Stimulated activated naive CD8-positive, alpha-beta T cell treated with anti-CD3 and anti-CD28 coated beads, Interleukin-15, Interleukin-2, amounts not matched to agents 100 U/mL and 50 U/mL, for 24 hours (primary cell): Measurements from ENCODE around the gene TRIOBP.
A peak's percentile ranks its signal among the peaks of the same experiment; 100 is the strongest.
"Not testable (repeated sequence)": the region's sequence is repeated elsewhere in the genome, so short reads cannot be mapped to it uniquely, and the experiment has no call there.

Experiments used
- ATAC-seq: fragments of 150-1000 bp; cut with Tn5 transposase; one replicate; pipeline ENCODE4 v1.10.0; 2021
- DNase-seq: peaks from one replicate; pipeline ENCODE4 v3.0.0; 2021

Gene TRIOBP

GRCh38 chr22:37777122-37777687, 80.4 kb downstream of the TRIOBP start:
- ATAC-seq = no peak
- DNase-seq = no peak

- DNase-seq (no peak), ATAC-seq (no peak)
These were observed 81.6 kb downstream of the TRIOBP start for GRCh38 chr22:37778370-37779009.

- ATAC-seq (no peak), DNase-seq (no peak)
These were observed 84.7 kb downstream of the TRIOBP start for GRCh38 chr22:37781434-37782059.

GRCh38 chr22:37782340-37783168, 85.7 kb downstream of the TRIOBP start:
- ATAC-seq = no peak
- DNase-seq = no peak

- no peak for ATAC-seq
These were observed 88.1 kb downstream of the TRIOBP start for GRCh38 chr22:37784829-37785495.

GRCh38 chr22:37790234-37790633, 93.4 kb downstream of the TRIOBP start:
- no peak for ATAC-seq
- DNase-seq = no peak

More at GRCh38 chr22:37784829-37785495, 88.1 kb downstream of the TRIOBP start:
- DNase-seq = no peak

- DNase-seq (no peak), ATAC-seq (no peak)
These were observed 95.6 kb downstream of the TRIOBP start for GRCh38 chr22:37792494-37792893.

- DNase-seq (no peak), ATAC-seq (no peak)
These were observed 97.5 kb downstream of the TRIOBP start for GRCh38 chr22:37794376-37794775.

- ATAC-seq = no peak
- DNase-seq = no peak
These were observed 99.2 kb downstream of the TRIOBP start for GRCh38 chr22:37796079-37796478.

- not testable (repeated sequence) for DNase-seq, ATAC-seq
These were observed 100.4 kb downstream of the TRIOBP start for GRCh38 chr22:37797259-37797658.

GRCh38 chr22:37797874-37798500, 101.1 kb downstream of the TRIOBP start:
- ATAC-seq = no peak
- DNase-seq = no peak

- not testable (repeated sequence) for ATAC-seq, DNase-seq
These were observed 103.1 kb downstream of the TRIOBP start for GRCh38 chr22:37799979-37800378.

- DNase-seq = no peak
These were observed 105.1 kb downstream of the TRIOBP start for GRCh38 chr22:37801946-37802309.

GRCh38 chr22:37802310-37803194, 105.7 kb downstream of the TRIOBP start:
- DNase-seq (peak; percentile 33), ATAC-seq (no peak)

More at GRCh38 chr22:37801946-37802309, 105.1 kb downstream of the TRIOBP start:
- no peak for ATAC-seq

- ATAC-seq = no peak
These were observed 106.4 kb downstream of the TRIOBP start for GRCh38 chr22:37803195-37803638.

GRCh38 chr22:37803639-37804351, 106.9 kb downstream of the TRIOBP start:
- ATAC-seq (no peak), DNase-seq (no peak)

More at GRCh38 chr22:37803195-37803638, 106.4 kb downstream of the TRIOBP start:
- no peak for DNase-seq

GRCh38 chr22:37804352-37804880, 107.6 kb downstream of the TRIOBP start:
- ATAC-seq (no peak), DNase-seq (no peak)

GRCh38 chr22:37804881-37805809, 108.3 kb downstream of the TRIOBP start:
- DNase-seq (peak; percentile 81), ATAC-seq (peak; percentile 34)
